ENCODE data around the gene FEZ2. TPM values are rescaled to one million over a fixed set of nuclear protein-coding genes. Genes with fewer than 3 reads are reported as not detected.

The FEZ2 gene
- polyA plus RNA-seq, 1 donor from 2014 or later: 36.8 TPM

GRCh38 chr2:36538335-36538734 is 59.6 kb downstream of the FEZ2 start:
- Histone ChIP-seq H3K79me2 (replicated peaks; ENCODE audit: insufficient read depth, low read length) (no peaks in the 10 kb centered on the region), H3F3A (ENCODE audit: insufficient read depth, low read length, poor library complexity, severe bottlenecking) (no peaks in the 10 kb centered on the region), H3K27me3 (ENCODE audit: insufficient read depth, low read depth, low read length) (no peaks in the 10 kb centered on the region), H3K9me3 (ENCODE audit: low read length) (no peaks in the 10 kb centered on the region), H3K27ac (ENCODE audit: low read length) (no peak overlapping the region), H4K20me1 (ENCODE audit: insufficient read depth) (no peaks in the 10 kb centered on the region), H3K4me2 (ENCODE audit: low read length) (no peak overlapping the region), H3K36me3 (ENCODE audit: insufficient read depth, low read length) (no peaks in the 10 kb centered on the region), H3K4me3 (ENCODE audit: low read length) (no peak overlapping the region), H3K9me2 (ENCODE audit: insufficient read depth, low read length) (no peaks in the 10 kb centered on the region), H2AFZ (ENCODE audit: low read depth, low read length) (no peak overlapping the region), H3K9ac (ENCODE audit: low read length) (no peak overlapping the region)
- TF ChIP-seq SMC3 (conservative IDR thresholded peaks at IDR 0.05; ENCODE audit: poor library complexity): no peak
- TF ChIP-seq CTCF (IDR thresholded peaks at IDR 0.05; ENCODE audit: poor library complexity, severe bottlenecking): no peak
- TF ChIP-seq MXI1 (conservative IDR thresholded peaks at IDR 0.05; ENCODE audit: poor library complexity, severe bottlenecking): no peak
- TF ChIP-seq EZH2 (IDR thresholded peaks at IDR 0.05; ENCODE audit: borderline replicate concordance, insufficient read depth, low read length, poor library complexity, severe bottlenecking): no peak
- no peak for TF ChIP-seq EP300 (conservative IDR thresholded peaks at IDR 0.05; ENCODE audit: poor library complexity, severe bottlenecking)
- TF ChIP-seq TAF1 (IDR thresholded peaks at IDR 0.05; ENCODE audit: low read depth): no peak
- no peak for TF ChIP-seq RAD21 (conservative IDR thresholded peaks at IDR 0.05)
- no peak for TF ChIP-seq POLR2AphosphoS5 (IDR thresholded peaks at IDR 0.05)
- TF ChIP-seq, protein P1, sequence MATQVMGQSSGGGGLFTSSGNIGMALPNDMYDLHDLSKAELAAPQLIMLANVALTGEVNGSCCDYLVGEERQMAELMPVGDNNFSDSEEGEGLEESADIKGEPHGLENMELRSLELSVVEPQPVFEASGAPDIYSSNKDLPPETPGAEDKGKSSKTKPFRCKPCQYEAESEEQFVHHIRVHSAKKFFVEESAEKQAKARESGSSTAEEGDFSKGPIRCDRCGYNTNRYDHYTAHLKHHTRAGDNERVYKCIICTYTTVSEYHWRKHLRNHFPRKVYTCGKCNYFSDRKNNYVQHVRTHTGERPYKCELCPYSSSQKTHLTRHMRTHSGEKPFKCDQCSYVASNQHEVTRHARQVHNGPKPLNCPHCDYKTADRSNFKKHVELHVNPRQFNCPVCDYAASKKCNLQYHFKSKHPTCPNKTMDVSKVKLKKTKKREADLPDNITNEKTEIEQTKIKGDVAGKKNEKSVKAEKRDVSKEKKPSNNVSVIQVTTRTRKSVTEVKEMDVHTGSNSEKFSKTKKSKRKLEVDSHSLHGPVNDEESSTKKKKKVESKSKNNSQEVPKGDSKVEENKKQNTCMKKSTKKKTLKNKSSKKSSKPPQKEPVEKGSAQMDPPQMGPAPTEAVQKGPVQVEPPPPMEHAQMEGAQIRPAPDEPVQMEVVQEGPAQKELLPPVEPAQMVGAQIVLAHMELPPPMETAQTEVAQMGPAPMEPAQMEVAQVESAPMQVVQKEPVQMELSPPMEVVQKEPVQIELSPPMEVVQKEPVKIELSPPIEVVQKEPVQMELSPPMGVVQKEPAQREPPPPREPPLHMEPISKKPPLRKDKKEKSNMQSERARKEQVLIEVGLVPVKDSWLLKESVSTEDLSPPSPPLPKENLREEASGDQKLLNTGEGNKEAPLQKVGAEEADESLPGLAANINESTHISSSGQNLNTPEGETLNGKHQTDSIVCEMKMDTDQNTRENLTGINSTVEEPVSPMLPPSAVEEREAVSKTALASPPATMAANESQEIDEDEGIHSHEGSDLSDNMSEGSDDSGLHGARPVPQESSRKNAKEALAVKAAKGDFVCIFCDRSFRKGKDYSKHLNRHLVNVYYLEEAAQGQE (IDR thresholded peaks at IDR 0.05; ENCODE audit: borderline replicate concordance): no peak

- no peak overlapping the region for H3K9ac ChIP-seq (ENCODE audit: low read length)
- H3K79me2 ChIP-seq (replicated peaks; ENCODE audit: insufficient read depth, low read length): no peaks in the 10 kb centered on the region
- no peak overlapping the region for H2AFZ ChIP-seq (ENCODE audit: low read depth, low read length)
- H3K4me3 ChIP-seq (ENCODE audit: low read length): no peak overlapping the region
- H3F3A ChIP-seq (ENCODE audit: insufficient read depth, low read length, poor library complexity, severe bottlenecking): no peaks in the 10 kb centered on the region
- H3K9me2 ChIP-seq (ENCODE audit: insufficient read depth, low read length): no peaks in the 10 kb centered on the region
- no peaks in the 10 kb centered on the region for H4K20me1 ChIP-seq (ENCODE audit: insufficient read depth)
- H3K4me2 ChIP-seq (ENCODE audit: low read length): no peak overlapping the region
- no peak overlapping the region for H3K27ac ChIP-seq (ENCODE audit: low read length)
- no peaks in the 10 kb centered on the region for H3K36me3 ChIP-seq (ENCODE audit: insufficient read depth, low read length)
- no peaks in the 10 kb centered on the region for H3K27me3 ChIP-seq (ENCODE audit: insufficient read depth, low read depth, low read length)
- no peak for TF ChIP-seq CTCF (IDR thresholded peaks at IDR 0.05; ENCODE audit: poor library complexity, severe bottlenecking)
- TF ChIP-seq, protein P1 (IDR thresholded peaks at IDR 0.05; ENCODE audit: borderline replicate concordance): no peak
- no peak for TF ChIP-seq SMC3 (conservative IDR thresholded peaks at IDR 0.05; ENCODE audit: poor library complexity)
- TF ChIP-seq MXI1 (conservative IDR thresholded peaks at IDR 0.05; ENCODE audit: poor library complexity, severe bottlenecking): no peak
- no peak for TF ChIP-seq RAD21 (conservative IDR thresholded peaks at IDR 0.05)
- TF ChIP-seq EZH2 (IDR thresholded peaks at IDR 0.05; ENCODE audit: borderline replicate concordance, insufficient read depth, low read length, poor library complexity, severe bottlenecking): no peak
- no peak for TF ChIP-seq TAF1 (IDR thresholded peaks at IDR 0.05; ENCODE audit: low read depth)
- no peak for TF ChIP-seq POLR2AphosphoS5 (IDR thresholded peaks at IDR 0.05)
- no peak for TF ChIP-seq EP300 (conservative IDR thresholded peaks at IDR 0.05; ENCODE audit: poor library complexity, severe bottlenecking)
- H3K9me3 ChIP-seq (ENCODE audit: low read length): no peaks in the 10 kb centered on the region
Measured at GRCh38 chr2:36536776-36537175, 61.2 kb downstream of the FEZ2 start.

All from neural cell (in vitro differentiated cells).